GM21515 (cell line): Measurements from ENCODE around the gene SMAP1.
"Not testable (repeated sequence)": the region's sequence is repeated elsewhere in the genome, so short reads cannot be mapped to it uniquely, and the experiment has no call there.

Experiments used
- ATAC-seq: cut with Tn5 transposase; IDR thresholded peaks from one replicate; pipeline ENCODE4 v1.9.1; 2021; ENCODE audit not compliant: unreplicated experiment

Gene SMAP1

GRCh38 chr6:70739534-70739933 lies 71.9 kb downstream of the SMAP1 start:
- no peak for ATAC-seq

GRCh38 chr6:70740746-70741145 lies 73.1 kb downstream of the SMAP1 start:
- ATAC-seq, result not testable (repeated sequence)

GRCh38 chr6:70742462-70742861 lies 74.8 kb downstream of the SMAP1 start:
- ATAC-seq, result not testable (repeated sequence)

- ATAC-seq, result no peak
These were observed 86.2 kb downstream of the SMAP1 start for GRCh38 chr6:70753870-70754380.

- no peak for ATAC-seq
These were observed 91.2 kb downstream of the SMAP1 start for GRCh38 chr6:70758883-70759282.

- ATAC-seq, result no peak
These were observed 96.2 kb downstream of the SMAP1 start for GRCh38 chr6:70763754-70764510.

GRCh38 chr6:70764706-70765105 lies 97.0 kb downstream of the SMAP1 start:
- ATAC-seq, result no peak

- not testable (repeated sequence) for ATAC-seq
These were observed 103.7 kb downstream of the SMAP1 start for GRCh38 chr6:70771351-70771750.

GRCh38 chr6:70779934-70780333 lies 112.3 kb downstream of the SMAP1 start:
- ATAC-seq, result no peak

GRCh38 chr6:70790483-70791224 lies 123.0 kb downstream of the SMAP1 start:
- no peak for ATAC-seq

- peak; percentile 96 for ATAC-seq
These were observed 129.9 kb downstream of the SMAP1 start for GRCh38 chr6:70797625-70798024.

GRCh38 chr6:70806086-70806485 lies 138.4 kb downstream of the SMAP1 start:
- ATAC-seq, result no peak

GRCh38 chr6:70811788-70812187 lies 144.1 kb downstream of the SMAP1 start:
- no peak for ATAC-seq

- no peak for ATAC-seq
These were observed 146.2 kb downstream of the SMAP1 start for GRCh38 chr6:70813885-70814284.

- ATAC-seq, result no peak
These were observed 152.0 kb downstream of the SMAP1 start for GRCh38 chr6:70819646-70820045.

GRCh38 chr6:70820778-70821177 lies 153.1 kb downstream of the SMAP1 start:
- no peak for ATAC-seq

- ATAC-seq, result no peak
These were observed 154.1 kb downstream of the SMAP1 start for GRCh38 chr6:70821751-70822150.

- no peak for ATAC-seq
These were observed 156.0 kb downstream of the SMAP1 start for GRCh38 chr6:70823651-70824050.

- no peak for ATAC-seq
These were observed 163.7 kb downstream of the SMAP1 start for GRCh38 chr6:70831427-70831826.

GRCh38 chr6:70834520-70834919 lies 166.8 kb downstream of the SMAP1 start:
- ATAC-seq, result no peak

- ATAC-seq, result no peak
These were observed 171.2 kb downstream of the SMAP1 start for GRCh38 chr6:70838907-70839285.
